PC-3 (cell line): ENCODE data around the gene NAGK.

Source experiments
- CTCF ChIP-seq: fragments of 300-600 bp; sonication (generic); conservative IDR thresholded peaks from 2 replicates; pipeline ENCODE4 v1.5.1; 2017; ENCODE audit warnings: antibody characterized with exemption, low read depth, mild to moderate bottlenecking, low read length
- EZH2 ChIP-seq: fragments of 300-600 bp; sonication (generic); IDR thresholded peaks from one replicate; pipeline ENCODE4 v1.6.1; 2017; ENCODE audit warnings: antibody characterized with exemption, mild to moderate bottlenecking, low read length; ENCODE audit not compliant: unreplicated experiment

- TF ChIP-seq CTCF (peak; percentile 27), EZH2 (no peak)
Observed at GRCh38 chr2:71071681-71072398, 3.4 kb downstream of the NAGK start.
